HG03066 (cell line): Measurements from ENCODE around the gene ZFHX3.

Experiments
- ATAC-seq: cut with Tn5 transposase; IDR thresholded peaks from one replicate; pipeline ENCODE4 v1.9.1; 2021; ENCODE audit warnings: low read depth; ENCODE audit not compliant: unreplicated experiment

The ZFHX3 gene

GRCh38 chr16:72917051-72917450 lies 130.9 kb downstream of the ZFHX3 start:
- no peak for ATAC-seq

- ATAC-seq = no peak
These were observed 132.6 kb downstream of the ZFHX3 start for GRCh38 chr16:72915331-72915730.

DNA sequence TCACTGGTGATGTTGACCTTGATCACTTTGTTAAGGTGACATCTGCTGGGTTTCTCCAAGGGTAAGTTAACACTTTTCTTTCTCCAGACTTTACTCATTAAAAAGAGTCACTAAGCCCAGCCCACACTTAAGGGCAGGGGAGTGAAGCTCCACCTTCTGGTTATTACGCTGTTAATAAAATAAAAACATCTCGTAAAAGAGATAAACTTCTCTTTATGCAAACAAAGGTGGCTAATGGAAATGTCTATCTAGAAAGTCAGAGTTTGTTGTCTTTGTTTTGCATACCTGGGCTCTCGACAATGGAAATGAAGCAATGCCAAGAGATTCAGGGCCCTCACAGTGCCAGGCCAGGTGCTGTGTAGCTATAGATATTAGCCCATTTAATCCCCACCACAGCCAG lies 134.4 kb downstream of the ZFHX3 start:
- no peak for ATAC-seq

DNA sequence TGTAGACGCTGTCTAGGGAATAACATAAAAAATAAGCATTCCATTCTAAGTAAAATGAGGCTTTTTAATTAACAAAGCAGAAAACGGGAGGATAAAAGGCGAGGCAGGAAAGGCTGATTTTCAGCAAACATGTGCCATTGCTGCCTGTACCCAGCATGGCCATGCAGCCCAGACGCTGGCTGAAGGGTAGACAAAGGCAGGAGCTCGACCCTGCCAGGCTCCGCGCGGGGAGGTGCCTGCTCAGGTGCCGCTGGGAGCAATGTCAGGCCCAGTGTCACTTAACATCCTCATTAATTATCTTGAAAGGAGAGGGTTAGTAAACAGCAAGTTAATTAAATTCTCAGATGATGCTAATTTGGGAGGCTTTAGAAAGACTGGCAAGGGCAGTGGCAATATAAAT lies 136.0 kb downstream of the ZFHX3 start:
- no peak for ATAC-seq

- no peak for ATAC-seq
These were observed 137.1 kb downstream of the ZFHX3 start for GRCh38 chr16:72910875-72911274.

- ATAC-seq = no peak
These were observed 137.5 kb downstream of the ZFHX3 start for GRCh38 chr16:72910381-72910780.

- ATAC-seq = no peak
These were observed 138.7 kb downstream of the ZFHX3 start for GRCh38 chr16:72909196-72909595.

- no peak for ATAC-seq
These were observed 139.4 kb downstream of the ZFHX3 start for GRCh38 chr16:72908362-72909167.

GRCh38 chr16:72905581-72905980 lies 142.3 kb downstream of the ZFHX3 start:
- no peak for ATAC-seq

GRCh38 chr16:72903176-72903575 lies 144.8 kb downstream of the ZFHX3 start:
- no peak for ATAC-seq

GRCh38 chr16:72902206-72902605 lies 145.7 kb downstream of the ZFHX3 start:
- no peak for ATAC-seq

- ATAC-seq = no peak
These were observed 146.8 kb downstream of the ZFHX3 start for GRCh38 chr16:72901000-72901627.

DNA sequence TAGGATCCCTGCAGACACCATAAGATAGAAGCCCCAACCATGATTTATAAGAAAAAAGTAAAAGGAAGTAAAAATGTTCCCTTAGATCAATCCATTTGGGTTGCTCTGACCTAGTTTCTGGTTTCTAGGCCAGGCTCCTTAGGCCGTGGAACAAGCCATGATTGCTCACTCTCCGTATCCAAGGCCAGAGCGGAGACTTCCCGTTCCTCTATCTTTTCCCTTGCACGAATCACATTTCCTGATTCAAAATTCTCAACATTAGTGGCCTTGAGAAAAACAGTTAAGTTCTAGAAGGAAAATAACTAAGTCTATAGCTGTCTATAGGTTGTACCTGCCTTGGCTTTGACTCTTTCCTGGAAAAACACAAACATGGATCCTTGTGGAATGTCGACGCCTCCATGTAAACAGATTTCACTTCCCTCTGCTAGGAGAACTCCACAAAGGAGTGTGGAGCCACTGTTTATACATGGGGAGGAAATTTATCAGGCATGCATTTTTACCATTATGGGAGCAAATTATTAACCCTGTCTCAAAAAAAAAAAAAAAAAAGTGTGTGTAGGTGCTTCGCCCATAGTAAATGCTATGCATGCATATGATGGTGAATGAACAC lies 149.6 kb downstream of the ZFHX3 start:
- no peak for ATAC-seq

GRCh38 chr16:72897707-72898106 lies 150.2 kb downstream of the ZFHX3 start:
- ATAC-seq = no peak

- no peak for ATAC-seq
These were observed 151.3 kb downstream of the ZFHX3 start for GRCh38 chr16:72896485-72897118.

DNA sequence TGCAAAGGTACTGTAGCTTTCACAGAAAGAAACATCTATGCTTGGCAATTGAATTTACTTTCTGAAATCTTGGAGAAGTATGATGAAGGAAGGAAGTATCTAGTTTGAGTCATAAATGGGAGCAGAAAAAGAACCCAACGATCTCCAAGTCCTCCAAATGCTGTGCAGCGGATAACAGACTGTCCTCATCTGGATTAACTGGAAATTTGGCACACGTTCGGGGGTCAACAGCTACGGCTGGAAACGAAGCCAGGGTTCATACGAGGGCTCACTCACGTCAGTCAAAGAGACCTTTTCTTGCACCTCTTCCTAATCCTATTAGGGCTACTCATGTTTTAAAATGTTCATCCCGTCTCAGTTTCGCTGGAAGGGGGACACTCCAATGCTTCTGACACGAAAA lies 152.0 kb downstream of the ZFHX3 start:
- no peak for ATAC-seq

DNA sequence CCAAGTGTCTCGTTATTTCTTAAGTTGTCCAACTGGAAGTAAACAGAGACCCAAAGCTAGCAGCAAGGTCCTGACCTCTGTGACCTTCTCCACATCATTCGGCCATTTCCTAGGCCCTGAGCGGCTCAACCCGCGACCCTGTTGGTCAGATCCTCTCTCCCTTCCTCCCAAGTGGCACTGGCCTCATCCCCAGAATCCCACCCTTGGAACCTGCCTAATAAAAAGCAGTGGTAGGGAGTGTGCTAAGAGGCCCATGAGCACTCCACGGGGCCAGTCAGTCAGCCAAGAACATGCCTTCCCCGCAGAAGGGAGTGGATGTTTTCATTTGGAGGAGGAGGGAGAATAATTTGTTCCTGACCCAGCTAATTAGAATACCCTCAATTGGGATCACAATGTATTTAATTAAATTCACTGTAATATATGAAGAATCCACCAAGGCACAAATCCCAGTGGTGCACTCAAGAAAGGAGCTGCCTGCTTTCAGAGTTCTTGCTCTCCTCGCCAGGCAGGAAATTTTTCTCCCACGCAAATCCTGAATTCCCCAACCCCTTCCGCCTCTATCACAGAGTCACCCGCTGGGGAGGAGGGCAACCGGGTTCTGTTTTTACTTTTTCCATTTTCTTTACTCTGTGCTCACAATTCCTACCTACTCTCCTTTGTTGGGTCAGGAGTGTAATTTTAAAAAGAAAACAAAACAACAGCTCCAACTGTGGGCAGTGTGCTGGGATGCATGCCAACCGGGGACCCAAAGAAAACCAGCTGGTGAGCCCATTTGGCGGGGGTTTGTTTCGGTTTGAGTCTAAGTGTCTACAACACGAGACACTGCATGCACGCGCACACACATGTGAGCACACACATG lies 153.4 kb downstream of the ZFHX3 start:
- ATAC-seq = no peak

GRCh38 chr16:72891291-72892227 lies 156.4 kb downstream of the ZFHX3 start:
- no peak for ATAC-seq

DNA sequence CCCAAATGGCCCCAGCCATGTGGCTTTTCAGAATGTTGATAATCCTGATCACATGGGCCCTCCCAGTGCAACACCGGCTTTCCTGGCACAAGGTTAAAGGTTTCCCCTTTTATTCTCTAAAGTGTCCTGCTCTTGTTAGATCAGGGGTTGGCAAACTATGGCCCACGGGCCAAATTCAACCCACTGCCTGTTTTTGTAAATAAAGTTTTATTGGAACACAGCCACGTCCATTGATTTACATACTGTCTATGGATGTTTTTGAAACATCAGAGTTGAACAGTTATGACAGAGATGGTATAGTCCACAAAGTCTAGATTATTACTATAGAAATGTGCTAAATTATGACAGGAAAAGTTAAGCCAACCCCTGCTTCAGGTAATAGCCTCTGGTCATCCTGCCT lies 157.3 kb downstream of the ZFHX3 start:
- ATAC-seq = no peak
